ENCODE results near the gene CEACAM20. TPM values are rescaled to one million over a fixed set of nuclear protein-coding genes. Genes with fewer than 3 reads are reported as not detected.
"Not testable (repeated sequence)": the region's sequence is repeated elsewhere in the genome, so short reads cannot be mapped to it uniquely, and the experiment has no call there.

The CEACAM20 gene
- total RNA-seq, 1 donor from 2014 or later: not detected

DNA sequence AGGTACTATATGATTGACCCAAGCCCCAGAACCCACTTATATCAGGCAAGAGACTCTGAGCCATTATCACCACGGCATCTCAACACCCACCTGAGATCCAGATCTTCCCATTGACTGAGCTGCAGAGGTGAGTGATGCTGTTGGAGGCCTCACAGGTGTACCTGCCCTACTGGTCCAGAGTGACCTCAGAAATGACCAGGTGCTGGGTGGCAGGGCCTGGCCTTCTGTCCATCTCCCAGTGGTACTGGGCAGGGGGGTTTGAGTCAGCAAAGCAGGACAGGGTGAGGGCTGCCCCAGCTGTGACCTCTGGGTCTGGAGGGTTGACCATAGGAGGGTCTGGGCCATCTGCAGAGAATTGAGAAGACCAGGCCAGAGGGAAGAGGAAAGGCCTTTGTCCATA is 13.2 kb upstream of the CEACAM20 start:
- DNase-seq (ENCODE audit: low spot score): no peak
- H3K4me1 Mint-ChIP-seq (ENCODE audit: unreplicated experiment): no peaks in the 10 kb centered on the region
- no peak overlapping the region for H3K4me3 Mint-ChIP-seq (ENCODE audit: unreplicated experiment)
- H3K27ac Mint-ChIP-seq (ENCODE audit: unreplicated experiment): no peak overlapping the region
- H3K27me3 Mint-ChIP-seq (ENCODE audit: unreplicated experiment): peaks cover 3% of the 10 kb centered on the region
- H3K9me3 Mint-ChIP-seq (ENCODE audit: unreplicated experiment): peaks cover 22% of the 10 kb centered on the region
- TF ChIP-seq CTCF (IDR thresholded peaks at IDR 0.05; ENCODE audit: unreplicated experiment): no peak
- peaks cover 25% of the 10 kb centered on the region for H3K36me3 Mint-ChIP-seq (ENCODE audit: low read depth, unreplicated experiment)

DNA sequence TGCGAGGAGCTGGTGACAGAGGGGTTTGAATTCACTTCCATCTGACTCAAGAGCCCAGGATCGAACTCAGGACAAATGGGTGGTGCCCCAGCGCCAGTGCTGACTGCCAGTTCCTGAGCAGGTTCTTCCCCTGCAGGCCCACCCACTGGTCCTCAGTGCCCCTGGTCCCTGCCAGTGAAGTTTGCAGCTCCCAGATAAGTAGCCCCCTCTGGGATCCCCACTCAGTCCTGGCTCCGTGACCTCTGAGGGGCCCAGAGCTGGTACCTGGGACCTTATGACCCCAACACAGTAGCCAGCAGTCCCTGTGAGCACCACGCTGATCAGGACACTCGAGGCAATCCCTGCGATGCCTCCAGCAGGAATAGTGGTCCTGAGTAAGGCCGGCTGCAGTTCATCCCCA is 11.3 kb upstream of the CEACAM20 start:
- TF ChIP-seq CTCF (IDR thresholded peaks at IDR 0.05; ENCODE audit: unreplicated experiment): no peak
- no peaks in the 10 kb centered on the region for H3K4me1 Mint-ChIP-seq (ENCODE audit: unreplicated experiment)
- H3K9me3 Mint-ChIP-seq (ENCODE audit: unreplicated experiment): peaks cover 33% of the 10 kb centered on the region
- H3K36me3 Mint-ChIP-seq (ENCODE audit: low read depth, unreplicated experiment): peaks cover 25% of the 10 kb centered on the region
- H3K27ac Mint-ChIP-seq (ENCODE audit: unreplicated experiment): no peak overlapping the region
- no peak overlapping the region for H3K4me3 Mint-ChIP-seq (ENCODE audit: unreplicated experiment)
- H3K27me3 Mint-ChIP-seq (ENCODE audit: unreplicated experiment): peaks cover 7% of the 10 kb centered on the region
- no peak for DNase-seq (ENCODE audit: low spot score)

DNA sequence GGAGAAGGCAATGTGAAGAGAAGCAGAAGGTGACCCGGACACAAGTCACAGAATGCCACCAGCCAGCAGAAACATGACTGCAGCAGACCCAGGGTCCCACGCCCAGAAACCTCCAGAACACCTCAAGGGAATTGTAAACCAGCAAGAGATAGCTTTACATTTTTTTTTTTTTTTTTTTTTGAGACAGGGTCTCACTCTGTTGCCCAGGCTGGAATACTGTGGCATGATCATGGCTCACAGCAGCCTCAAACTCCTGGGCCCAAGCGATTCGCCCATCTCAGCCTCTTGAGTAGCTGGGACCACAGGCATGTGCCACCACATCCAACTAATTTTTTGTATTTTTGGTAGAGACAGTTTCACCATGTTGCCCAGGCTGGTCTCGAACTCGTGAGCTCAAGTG is 10.5 kb upstream of the CEACAM20 start:
- peaks cover 37% of the 10 kb centered on the region for H3K9me3 Mint-ChIP-seq (ENCODE audit: unreplicated experiment)
- H3K4me1 Mint-ChIP-seq (ENCODE audit: unreplicated experiment): no peaks in the 10 kb centered on the region
- TF ChIP-seq CTCF (IDR thresholded peaks at IDR 0.05; ENCODE audit: unreplicated experiment): no peak
- no peak overlapping the region for H3K27ac Mint-ChIP-seq (ENCODE audit: unreplicated experiment)
- H3K4me3 Mint-ChIP-seq (ENCODE audit: unreplicated experiment): no peak overlapping the region
- no peak for DNase-seq (ENCODE audit: low spot score)
- H3K36me3 Mint-ChIP-seq (ENCODE audit: low read depth, unreplicated experiment): peaks cover 29% of the 10 kb centered on the region
- peaks cover 7% of the 10 kb centered on the region for H3K27me3 Mint-ChIP-seq (ENCODE audit: unreplicated experiment)

- peaks cover 7% of the 10 kb centered on the region for H3K27me3 Mint-ChIP-seq (ENCODE audit: unreplicated experiment)
- peaks cover 36% of the 10 kb centered on the region for H3K9me3 Mint-ChIP-seq (ENCODE audit: unreplicated experiment)
- no peaks in the 10 kb centered on the region for H3K4me1 Mint-ChIP-seq (ENCODE audit: unreplicated experiment)
Measured at GRCh38 chr19:44539236-44539826, 9.9 kb upstream of the CEACAM20 start.

GRCh38 chr19:44535361-44535760 is 5.9 kb upstream of the CEACAM20 start:
- not testable (repeated sequence) for H3K27ac Mint-ChIP-seq (ENCODE audit: unreplicated experiment); H3K4me1 Mint-ChIP-seq (ENCODE audit: unreplicated experiment); H3K4me3 Mint-ChIP-seq (ENCODE audit: unreplicated experiment); H3K27me3 Mint-ChIP-seq (ENCODE audit: unreplicated experiment); DNase-seq (ENCODE audit: low spot score)
- H3K9me3 Mint-ChIP-seq (ENCODE audit: unreplicated experiment): peaks cover 47% of the 10 kb centered on the region
- peaks cover 14% of the 10 kb centered on the region for H3K36me3 Mint-ChIP-seq (ENCODE audit: low read depth, unreplicated experiment)

More at GRCh38 chr19:44539236-44539826, 9.9 kb upstream of the CEACAM20 start:
- no peak for DNase-seq (ENCODE audit: low spot score)
- no peak for TF ChIP-seq CTCF (IDR thresholded peaks at IDR 0.05; ENCODE audit: unreplicated experiment)
- H3K27ac Mint-ChIP-seq (ENCODE audit: unreplicated experiment): no peak overlapping the region
- H3K36me3 Mint-ChIP-seq (ENCODE audit: low read depth, unreplicated experiment): peaks cover 29% of the 10 kb centered on the region
- no peak overlapping the region for H3K4me3 Mint-ChIP-seq (ENCODE audit: unreplicated experiment)
